Peyer's patch (tissue), 4 donors: ENCODE data around the gene CDRT4.

ENCODE experiments used
- CTCF ChIP-seq, 6 experiments: fragments of 450-650 bp in 4 of 6; fragments of 200-600 bp in 2 of 6; sonication (generic) in 1 of 6; IDR thresholded peaks; one replicate each; pipeline ENCODE4 v1.5.1; 2017 to 2019; ENCODE audit warnings: antibody characterized with exemption in 6 of 6, mild to moderate bottlenecking in 3 of 6, moderate library complexity in 1 of 6
- POLR2A ChIP-seq, 2 donors: fragments of 450-650 bp; IDR thresholded peaks; one replicate each; pipeline ENCODE4 v1.5.1; 2017; ENCODE audit warnings: antibody characterized with exemption in 2 of 2, mild to moderate bottlenecking in 2 of 2, moderate library complexity in 2 of 2

- TF ChIP-seq CTCF (IDR thresholded peaks at IDR 0.05) (no peak), POLR2A (IDR thresholded peaks at IDR 0.05) (no peak)
Observed at GRCh38 chr17:15395091-15395490, 72.3 kb downstream of the CDRT4 start.
